Spinal cord (tissue), 10 donors: ENCODE data around the gene TENM3. TPM values are rescaled to one million over a fixed set of nuclear protein-coding genes. Genes with fewer than 3 reads are reported as not detected.
"Not testable (repeated sequence)": the region's sequence is repeated elsewhere in the genome, so short reads cannot be mapped to it uniquely, and the experiment has no call there.

Source experiments
- DNase-seq, 6 donors: peaks; one replicate each; pipeline versions ENCODE4 v3.0.0 to v3.0.0-alpha.2; 2013 to 2015; ENCODE audit warnings: low spot score in 6 of 6, low read depth in 4 of 6
- H3K27ac ChIP-seq: one replicate; pipeline ENCODE4 v1.5.1; 2013; ENCODE audit warnings: low read depth, low read length, control low read depth
- H3K27me3 ChIP-seq: one replicate; pipeline ENCODE4 v1.6.1; 2013; ENCODE audit warnings: low read length; ENCODE audit not compliant: control insufficient read depth, insufficient read depth
- H3K36me3 ChIP-seq: one replicate; pipeline ENCODE4 v1.6.1; 2013; ENCODE audit warnings: low read length; ENCODE audit not compliant: control insufficient read depth, insufficient read depth
- H3K4me1 ChIP-seq: one replicate; pipeline ENCODE4 v1.6.1; 2013; ENCODE audit warnings: low read length; ENCODE audit not compliant: control insufficient read depth, insufficient read depth
- H3K4me3 ChIP-seq: one replicate; pipeline ENCODE4 v1.5.1; 2013; ENCODE audit warnings: low read depth, low read length, control low read depth
- H3K9me3 ChIP-seq: one replicate; pipeline ENCODE4 v1.6.1; 2013; ENCODE audit warnings: low read length; ENCODE audit not compliant: control insufficient read depth, insufficient read depth
- WGBS: methylation state at CpG from one replicate; pipeline ENCODE4 v1.1.5; 2013; ENCODE audit warnings: missing lambda C conversion rate; ENCODE audit not compliant: insufficient coverage; 5-methylcytosine and 5-hydroxymethylcytosine counted together
- polyA plus RNA-seq, 2 donors: library from polyadenylated mRNA; unstranded; fragments of 120-200 nt; gene quantifications; one replicate each; pipeline ENCODE4 v1.2.1, GENCODE V29; 2013; ENCODE audit not compliant: insufficient read length in 2 of 2
- total RNA-seq, 2 donors: library from RNA; depleted of rRNA in 1 of 2; stranded (reverse); fragments of 120-200 nt in 1 of 2; fragments of >200 nt in 1 of 2; gene quantifications; one replicate each; pipeline versions ENCODE4 v1.2.3 to v1.2.4, GENCODE V29; 2013 to 2014
- donor health status: healthy.

Gene TENM3
- total and polyA plus RNA-seq, 4 donors = 25.8 to 57.5 (median 38.7) TPM

DNA sequence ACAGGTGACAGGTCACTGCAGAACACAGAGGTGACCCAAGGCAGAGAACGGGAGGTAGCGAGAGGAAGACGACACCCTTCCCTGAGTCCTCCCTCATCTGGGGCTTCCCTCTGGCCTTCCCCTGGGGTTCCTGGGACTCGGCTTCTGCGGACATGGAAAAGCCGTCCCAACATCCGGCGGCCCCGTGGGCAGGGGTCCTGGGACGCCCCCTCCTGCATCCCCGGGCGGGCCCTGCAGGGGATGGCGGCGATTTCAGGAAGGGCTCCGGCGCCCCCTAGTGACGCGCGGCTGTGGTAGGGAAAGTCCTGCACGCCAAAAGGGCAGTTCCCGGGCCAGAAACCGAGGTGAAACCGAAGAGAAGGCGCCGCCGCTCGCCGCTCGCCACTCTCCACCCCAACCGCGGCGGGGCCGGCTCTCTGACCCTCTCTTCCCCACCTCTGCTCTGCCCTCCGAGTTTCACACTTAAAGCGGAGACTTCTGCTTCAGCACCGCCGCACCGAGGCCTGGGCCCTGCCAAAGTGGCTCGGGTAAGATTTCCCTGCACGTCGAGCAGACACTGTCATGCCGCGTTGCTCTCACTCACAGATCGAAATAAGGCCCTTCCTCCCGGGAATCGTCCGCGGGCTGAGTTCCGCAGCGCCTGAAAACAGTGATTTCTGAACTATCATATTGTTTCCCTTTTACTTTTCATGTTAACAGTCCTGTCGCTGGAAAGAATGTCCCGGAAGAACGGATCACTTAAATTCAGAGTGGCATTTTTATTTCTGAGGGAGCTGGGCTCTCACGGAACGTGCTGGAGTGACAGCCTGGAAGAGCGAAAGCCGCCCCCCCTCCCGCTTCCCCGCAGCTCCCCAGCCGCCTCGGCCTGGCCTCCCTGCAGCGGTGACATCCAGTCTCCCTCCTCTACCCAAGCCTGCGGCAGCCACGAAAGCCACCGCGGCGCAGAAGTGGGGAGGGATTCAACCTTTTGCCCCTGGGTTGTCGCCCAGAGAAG lies 563.4 kb downstream of the TENM3 start:
- H3K4me3 ChIP-seq = peak overlapping the region; percentile 49
- peak; percentile 45 to 90 (median 61) for DNase-seq
- WGBS = 6% methylated on average over 56 of the region's 68 CpGs
- H3K36me3 ChIP-seq = no peaks in the 10 kb centered on the region
- peaks cover 23% of the 10 kb centered on the region for H3K4me1 ChIP-seq
- H3K9me3 ChIP-seq = peaks cover 1% of the 10 kb centered on the region
- peak overlapping the region; percentile 59 for H3K27ac ChIP-seq
- H3K27me3 ChIP-seq = no peaks in the 10 kb centered on the region

DNA sequence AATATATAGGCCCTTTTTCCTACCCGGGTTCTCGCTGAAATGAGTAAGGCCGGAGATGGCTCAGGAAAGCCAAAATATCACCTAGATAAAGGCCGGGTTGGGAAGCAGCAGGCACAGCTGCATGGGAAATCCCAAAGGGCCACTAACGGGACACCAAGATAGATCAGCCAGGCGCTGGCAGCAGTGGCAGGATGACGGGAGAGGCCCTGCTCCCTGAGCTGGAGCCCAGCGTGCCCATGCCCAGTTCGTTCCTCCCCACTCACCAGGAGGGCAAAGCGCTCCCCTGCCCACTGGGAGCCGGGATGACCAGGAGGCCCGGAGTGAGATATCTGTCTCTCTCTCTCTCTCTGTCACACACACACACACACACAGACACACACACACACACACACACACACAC lies 564.1 kb downstream of the TENM3 start:
- H3K36me3 ChIP-seq = no peaks in the 10 kb centered on the region
- peaks cover 23% of the 10 kb centered on the region for H3K4me1 ChIP-seq
- H3K27me3 ChIP-seq = no peaks in the 10 kb centered on the region
- peak in 1 of 6 donors; percentile 62 for DNase-seq
- peaks cover 5% of the 10 kb centered on the region for H3K9me3 ChIP-seq
- no peak overlapping the region for H3K27ac ChIP-seq
- WGBS = 44% methylated on average over 8 of the region's 12 CpGs
- H3K4me3 ChIP-seq = no peak overlapping the region

DNA sequence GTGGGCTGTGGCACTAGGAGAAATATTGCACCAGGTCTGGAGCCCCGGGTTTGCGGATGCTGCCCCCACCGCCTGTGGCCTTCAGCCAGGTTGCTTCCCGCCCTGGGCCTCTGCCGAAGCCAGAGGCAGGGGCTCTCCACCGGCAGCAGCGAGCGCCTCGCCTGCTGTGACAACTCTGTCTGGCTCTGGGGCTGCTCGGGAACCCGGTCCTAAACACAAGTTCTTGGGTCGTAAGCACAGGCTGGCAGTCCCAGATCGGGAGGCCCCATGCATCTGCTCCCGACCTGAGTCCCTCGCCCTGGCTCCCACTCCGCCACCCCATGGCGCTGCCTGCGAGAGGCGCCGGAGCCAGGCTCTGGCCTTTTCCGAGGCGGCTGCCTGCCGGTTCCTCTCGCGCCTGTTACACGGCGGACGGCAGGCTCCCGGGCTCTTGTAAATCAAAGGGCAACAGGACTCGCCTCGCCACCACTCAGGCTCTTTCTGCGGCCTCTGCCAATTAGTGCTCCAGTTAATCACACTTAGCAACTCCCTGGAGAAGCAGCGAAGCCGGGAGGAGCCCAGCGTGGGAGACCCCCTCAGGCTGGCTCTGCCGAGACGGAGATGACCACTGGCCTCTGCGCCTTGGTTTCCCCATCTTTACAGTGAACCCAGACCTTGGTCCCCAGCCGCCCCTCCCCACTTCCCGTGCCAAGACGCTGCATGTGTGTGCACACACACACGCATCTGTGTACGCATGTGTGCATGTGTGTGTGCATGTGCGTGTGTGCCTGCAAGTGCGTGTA lies 564.8 kb downstream of the TENM3 start:
- H3K9me3 ChIP-seq = peaks cover 5% of the 10 kb centered on the region
- DNase-seq = no peak
- no peak overlapping the region for H3K4me3 ChIP-seq
- no peaks in the 10 kb centered on the region for H3K36me3 ChIP-seq
- H3K27me3 ChIP-seq = no peaks in the 10 kb centered on the region
- WGBS = 78% methylated on average over 44 of the region's 45 CpGs
- peaks cover 23% of the 10 kb centered on the region for H3K4me1 ChIP-seq
- no peak overlapping the region for H3K27ac ChIP-seq

DNA sequence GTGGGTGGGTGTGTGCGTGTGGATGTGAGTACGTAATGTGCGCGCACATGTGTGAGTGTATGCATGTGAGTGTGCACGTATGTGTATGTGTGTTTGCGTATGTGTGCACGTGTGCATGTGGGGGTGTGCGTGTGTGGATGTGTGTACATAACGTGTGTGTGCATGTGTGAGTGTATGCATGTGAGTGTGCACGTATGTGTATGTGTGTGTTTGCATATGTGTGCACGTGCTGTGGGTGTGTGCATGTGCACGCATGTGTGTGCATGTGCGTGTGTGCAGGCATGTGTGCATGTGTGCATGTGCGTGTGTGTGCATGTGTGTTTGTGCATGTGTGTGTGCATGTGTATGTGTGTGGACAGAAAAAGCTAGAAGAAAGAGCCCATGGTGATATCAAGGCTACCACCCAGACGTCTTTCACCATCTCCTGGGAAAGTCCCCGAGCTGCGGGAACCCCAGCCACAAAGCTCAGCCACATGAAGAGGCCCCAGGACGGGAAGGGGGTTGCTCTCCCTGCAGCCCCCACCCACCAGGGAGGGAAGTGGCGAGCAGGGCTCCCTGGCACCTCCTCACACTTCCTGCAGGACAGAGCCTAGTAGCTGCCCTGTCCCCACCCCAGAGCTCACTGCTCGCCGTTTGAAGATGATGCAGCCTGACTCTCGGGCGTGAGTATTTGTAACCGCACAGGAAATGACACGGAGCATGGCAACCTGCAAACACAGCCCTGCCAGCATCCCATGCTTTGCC lies 565.6 kb downstream of the TENM3 start:
- DNase-seq = no peak
- Histone ChIP-seq H3K4me1 (peaks cover 23% of the 10 kb centered on the region), H3K27ac (no peak overlapping the region), H3K9me3 (peaks cover 5% of the 10 kb centered on the region), H3K27me3 (no peaks in the 10 kb centered on the region), H3K36me3 (no peaks in the 10 kb centered on the region), H3K4me3 (no peak overlapping the region)
- 86% methylated on average over 23 of the region's 25 CpGs for WGBS

DNA sequence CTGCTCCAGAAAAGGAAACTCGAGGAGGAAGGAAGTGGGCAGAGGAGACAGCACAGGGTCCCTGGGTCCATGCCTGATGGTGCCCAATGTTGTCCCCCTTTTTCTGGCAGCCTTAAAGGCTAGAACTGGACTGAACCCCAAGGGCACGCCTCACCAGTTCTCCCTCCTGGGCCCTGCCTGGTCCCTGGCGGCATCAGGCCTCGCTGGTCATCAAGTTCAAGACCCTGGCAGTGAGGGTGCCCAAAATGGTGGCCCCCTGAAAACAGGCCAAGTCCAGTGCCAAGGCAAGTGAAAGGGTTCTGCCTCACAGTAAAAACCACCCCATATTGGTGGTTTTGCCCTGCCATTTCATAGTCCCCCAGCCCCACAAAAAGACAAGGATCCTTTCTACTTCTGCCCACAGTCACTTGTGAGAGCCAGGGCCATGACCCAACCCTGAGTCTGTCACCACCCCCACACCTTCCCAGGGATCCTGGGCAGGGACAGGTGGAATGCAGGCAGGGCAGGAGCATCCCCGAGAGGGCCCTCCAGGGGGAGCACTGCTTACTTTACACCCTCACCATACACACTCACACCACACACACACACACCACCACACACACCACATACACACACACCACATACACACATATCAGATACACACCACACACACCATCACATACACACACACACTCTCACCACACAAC lies 566.4 kb downstream of the TENM3 start:
- no peak for DNase-seq
- WGBS = 93% methylated on average over 5 of the region's 5 CpGs
- Histone ChIP-seq H3K9me3 (peaks cover 5% of the 10 kb centered on the region), H3K4me1 (peaks cover 23% of the 10 kb centered on the region), H3K27me3 (no peaks in the 10 kb centered on the region), H3K36me3 (no peaks in the 10 kb centered on the region), H3K4me3 (no peak overlapping the region), H3K27ac (no peak overlapping the region)

DNA sequence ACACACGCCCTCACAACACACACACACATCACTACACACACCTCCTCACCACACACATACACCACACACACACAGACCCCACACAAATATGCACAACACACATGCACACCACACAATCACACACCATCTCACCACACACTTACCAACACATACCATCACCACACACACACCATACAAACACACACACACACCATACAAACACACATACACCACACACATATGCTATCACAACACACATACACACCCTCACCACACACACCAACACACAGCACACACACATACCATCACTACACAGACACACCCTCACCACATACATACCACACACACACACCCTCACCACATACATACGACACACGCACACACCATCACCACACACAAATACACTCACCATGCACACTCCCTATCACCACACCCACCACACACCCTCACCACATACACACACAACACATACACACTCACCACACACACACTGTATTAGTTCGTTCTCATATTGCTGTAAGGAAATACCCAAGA lies 567.0 kb downstream of the TENM3 start:
- H3K9me3 ChIP-seq = peaks cover 5% of the 10 kb centered on the region
- DNase-seq = no peak
- WGBS = 97% methylated on average over 3 of the region's 4 CpGs
- no peaks in the 10 kb centered on the region for H3K36me3 ChIP-seq
- no peak overlapping the region for H3K4me3 ChIP-seq
- H3K27ac ChIP-seq = no peak overlapping the region
- H3K4me1 ChIP-seq = peaks cover 23% of the 10 kb centered on the region
- no peaks in the 10 kb centered on the region for H3K27me3 ChIP-seq

DNA sequence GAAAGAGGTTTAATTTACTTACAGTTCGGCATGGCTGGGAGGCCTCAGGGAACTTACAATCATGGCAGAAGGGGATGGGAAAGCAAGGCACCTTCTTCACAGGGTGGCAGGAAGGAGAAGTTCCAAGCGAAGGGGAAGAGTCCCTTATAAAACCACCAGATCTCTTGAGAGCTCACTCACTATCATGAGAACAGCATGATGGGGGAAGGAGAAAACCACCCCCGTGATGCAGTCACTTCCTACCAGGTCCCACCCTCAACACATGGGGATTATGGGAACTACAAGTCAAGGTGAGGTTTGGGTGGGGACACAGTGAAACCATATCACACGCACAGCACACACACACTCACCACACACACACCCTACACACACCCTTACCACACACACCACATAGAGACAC lies 569.7 kb downstream of the TENM3 start:
- Histone ChIP-seq H3K27ac (no peak overlapping the region), H3K36me3 (no peaks in the 10 kb centered on the region), H3K4me1 (peaks cover 2% of the 10 kb centered on the region), H3K4me3 (no peak overlapping the region), H3K9me3 (peaks cover 5% of the 10 kb centered on the region), H3K27me3 (no peaks in the 10 kb centered on the region)
- WGBS = 92% methylated on average over 2 of the region's 4 CpGs
- no peak for DNase-seq

DNA sequence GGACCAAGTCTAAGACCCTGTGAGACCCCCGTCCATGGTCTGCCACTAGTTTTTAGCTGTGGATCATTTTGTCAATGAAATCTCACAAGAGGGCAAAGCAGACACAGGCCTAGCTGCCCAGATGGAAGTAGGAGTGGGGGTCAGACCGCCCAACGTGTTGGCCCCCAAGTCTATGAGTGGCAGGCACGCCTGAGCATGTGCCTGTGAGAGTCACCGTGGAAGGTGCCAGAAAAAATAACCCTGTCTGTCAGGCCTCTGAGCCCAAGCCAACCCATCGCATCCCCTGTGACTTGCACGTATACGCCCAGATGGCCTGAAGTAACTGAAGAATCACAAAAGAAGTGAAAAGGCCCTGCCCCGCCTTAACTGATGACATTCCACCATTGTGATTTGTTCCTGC lies 570.9 kb downstream of the TENM3 start:
- 93% methylated on average over 7 of the region's 9 CpGs for WGBS
- not testable (repeated sequence) for DNase-seq, H3K27ac ChIP-seq, H3K36me3 ChIP-seq, H3K4me3 ChIP-seq, H3K9me3 ChIP-seq, H3K4me1 ChIP-seq, H3K27me3 ChIP-seq
